NCI-H187 treated with DMSO at 0.1 percent for 48 hours (cell line): ENCODE results near the gene MRPS12.

Experiments used
- DNase-seq: peaks from one replicate; lab custom pipeline; 2025; lab: John Stamatoyannopoulos, UW

Gene MRPS12

DNA sequence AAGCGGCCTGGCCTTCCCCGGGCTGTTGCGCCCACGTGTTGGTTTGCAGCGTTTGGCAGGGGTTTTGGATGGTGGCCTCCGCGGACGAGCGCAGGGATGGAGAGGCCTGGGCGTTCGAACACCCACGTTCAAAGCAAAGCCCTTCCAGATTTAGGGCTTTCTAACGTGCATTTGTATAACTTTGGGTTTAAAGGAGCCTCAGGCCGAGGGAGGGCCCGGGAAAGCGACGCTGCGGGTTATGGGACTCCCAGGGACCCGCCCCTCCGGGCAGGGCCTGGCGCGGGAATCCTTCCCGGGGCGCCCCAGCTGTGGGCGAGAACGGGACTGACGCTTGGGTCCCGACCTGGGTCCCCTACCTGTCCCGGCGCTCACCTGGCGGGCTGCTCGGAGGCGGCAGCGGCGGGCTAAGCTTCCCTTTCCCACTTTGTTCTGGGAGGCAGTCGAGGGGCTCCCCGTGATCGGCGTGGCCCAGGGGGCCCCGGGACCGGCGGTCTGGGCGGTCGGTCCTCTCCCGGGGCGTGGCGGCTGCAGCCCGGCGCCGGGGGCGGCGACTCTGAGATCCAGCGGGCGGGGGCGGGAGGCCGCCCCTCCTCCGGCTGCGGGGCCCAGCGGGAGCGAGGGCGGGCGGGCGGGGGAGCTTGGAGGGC, 44.6 kb downstream of the MRPS12 start, which contains the start of gene FBXO17:
FBXO17 (minus strand) TSS at position 529 of the 647 bp plus-strand sequence. CDS start 25,423 bp downstream, outside the sequence.
- no peak for DNase-seq

DNA sequence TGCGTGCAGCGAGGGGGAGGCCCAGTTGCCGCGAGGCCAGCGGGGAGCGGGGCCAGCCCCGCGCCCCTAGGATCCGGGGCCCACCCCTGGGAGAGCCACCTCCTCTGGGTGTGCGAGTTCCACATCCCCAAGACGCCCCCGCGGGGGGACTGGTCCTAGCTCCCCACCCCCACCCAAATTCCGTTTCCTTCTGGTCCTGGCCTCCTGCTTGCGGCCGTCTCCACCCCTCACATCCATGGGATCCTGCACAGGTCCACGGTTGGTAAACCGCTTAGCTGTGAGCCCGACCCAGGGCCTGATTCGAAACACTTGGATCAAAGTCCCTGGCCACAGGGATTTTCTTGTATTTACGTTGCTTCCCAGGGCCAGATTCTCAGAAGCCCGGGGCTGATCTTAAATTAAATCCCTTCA, 45.1 kb downstream of the MRPS12 start:
- DNase-seq, result no peak

DNA sequence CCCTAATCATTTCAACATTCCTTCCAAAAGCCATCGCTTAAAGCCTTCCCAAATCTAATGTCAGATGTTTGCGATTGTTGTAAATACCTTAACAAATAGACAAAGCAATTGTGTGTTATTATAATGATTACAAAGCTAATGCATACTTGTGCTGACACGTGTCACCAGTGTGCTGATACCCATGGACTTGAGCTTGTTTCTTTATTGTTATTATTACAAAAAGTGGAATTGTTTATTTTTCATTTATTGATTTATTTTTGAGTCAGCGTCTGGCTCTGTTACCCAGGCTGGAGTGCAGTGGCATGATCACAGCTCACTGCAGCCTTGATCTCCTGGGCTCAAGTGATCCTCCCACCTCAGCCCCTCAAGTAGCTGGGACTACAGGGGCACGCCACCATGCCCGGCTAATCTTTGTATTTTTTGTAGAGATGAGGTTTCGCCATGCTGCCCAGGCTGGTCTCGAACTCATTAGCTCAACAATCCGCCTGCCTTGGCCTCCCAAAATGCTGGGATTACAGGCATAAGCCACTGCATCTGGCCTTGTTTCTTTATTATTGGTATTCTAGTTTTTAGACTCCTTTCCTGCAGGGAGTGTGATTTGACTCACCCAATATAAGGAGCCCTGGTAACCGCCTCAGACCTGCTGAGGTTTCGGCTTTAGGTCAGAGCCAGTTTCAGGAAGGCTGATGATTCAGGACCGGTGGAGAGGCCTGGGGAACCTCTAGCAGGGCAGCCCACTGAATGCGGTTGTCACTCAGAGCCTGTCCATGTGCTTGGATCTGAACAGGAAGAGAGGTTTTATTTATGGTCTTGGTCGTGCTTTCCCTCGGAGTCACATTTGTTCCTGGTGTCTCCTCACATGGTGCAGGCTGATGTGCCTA, 46.9 kb downstream of the MRPS12 start:
- DNase-seq, result no peak

DNA sequence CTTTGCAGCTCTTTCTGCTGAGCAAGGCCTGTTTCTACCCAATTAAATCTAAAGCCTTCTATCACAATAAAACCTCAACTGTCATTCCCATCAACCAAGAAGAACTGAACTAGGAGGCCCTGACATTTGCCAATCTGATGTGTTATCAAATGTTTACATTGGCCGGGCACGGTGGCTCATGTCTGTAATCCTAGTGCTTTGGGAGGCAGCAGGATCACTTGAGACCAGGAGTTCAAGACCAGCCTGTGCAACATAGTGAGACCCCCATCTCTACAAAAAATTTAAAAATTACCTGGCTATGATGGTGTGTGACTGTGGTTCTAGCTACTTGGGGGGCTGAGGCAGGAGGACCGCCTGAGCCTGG, 47.6 kb downstream of the MRPS12 start:
- no peak for DNase-seq

DNA sequence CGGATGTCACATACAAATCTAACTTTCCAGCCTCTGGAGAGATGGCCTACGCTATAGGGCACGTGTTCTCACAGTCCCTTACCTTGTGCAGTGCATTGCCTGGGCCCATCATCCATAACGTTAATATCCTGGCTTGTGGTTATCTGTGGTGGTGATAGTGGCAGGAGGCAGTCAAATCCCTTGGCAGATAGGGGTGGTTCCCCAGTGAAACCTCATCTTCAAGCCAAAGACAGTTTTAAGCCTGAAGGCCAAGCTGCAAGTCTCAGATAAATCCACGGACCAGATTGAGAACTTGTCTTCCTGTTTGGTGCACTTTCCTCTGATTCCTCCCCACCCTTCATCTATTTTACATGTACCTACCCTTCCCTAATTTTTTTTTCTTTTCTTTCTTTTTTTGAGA, 49.1 kb downstream of the MRPS12 start:
- DNase-seq, result no peak

DNA sequence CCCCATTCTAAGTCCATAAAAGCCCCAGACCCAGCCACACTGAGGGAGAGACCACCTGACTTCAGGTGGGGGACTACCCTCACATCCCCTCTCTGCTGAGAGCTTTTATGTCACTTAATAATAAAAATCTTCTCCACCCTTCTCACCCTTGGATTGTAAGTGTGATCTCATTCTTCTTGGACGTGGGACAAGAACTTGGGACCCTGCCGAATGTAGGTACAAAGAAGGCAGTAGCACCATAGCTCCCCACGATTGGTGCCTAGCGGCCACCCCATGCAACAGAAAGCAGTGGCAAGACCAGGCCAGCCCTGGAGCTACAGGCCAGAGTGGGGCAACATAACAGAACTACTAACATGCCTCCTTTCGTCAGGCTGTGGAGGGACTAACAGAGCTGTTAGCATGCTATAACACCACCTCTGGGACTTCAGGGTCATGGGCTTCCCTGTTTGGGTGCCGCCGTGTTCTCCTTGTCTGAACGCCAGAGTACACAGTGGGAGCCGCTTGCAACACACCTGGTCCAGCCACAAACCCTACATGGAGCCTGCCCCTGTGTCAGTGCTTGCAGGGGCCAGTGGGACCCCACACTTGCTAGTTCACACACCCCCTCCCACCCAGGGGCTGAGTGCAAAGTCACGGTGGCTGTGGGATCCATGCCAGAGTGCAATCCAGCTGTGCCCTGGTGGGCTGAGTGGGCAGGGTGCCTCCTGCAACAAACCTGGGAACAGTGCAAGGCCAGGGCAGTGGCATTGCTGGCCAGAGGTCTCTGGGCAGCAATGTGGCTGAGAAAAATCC, 50.0 kb downstream of the MRPS12 start:
- no peak for DNase-seq
